Spleen (tissue), 11 donors: ENCODE measurements around the gene CEACAM20. TPM values are rescaled to one million over a fixed set of nuclear protein-coding genes. Genes with fewer than 3 reads are reported as not detected.

Source experiments
- DNase-seq: peaks from one replicate; pipeline ENCODE4 v3.0.0-alpha.2; 2020
- H3K27ac ChIP-seq, 8 donors: fragments of 200-600 bp; sonication (generic) in 7 of 8; 1 replicate in 4 of 8; 2 replicates in 4 of 8; pipeline versions ENCODE4 v1.5.0 to v1.8.0; 2016 to 2021; ENCODE audit warnings: inconsistent platforms in 4 of 8, mild to moderate bottlenecking in 4 of 8, moderate library complexity in 1 of 8
- H3K27me3 ChIP-seq, 7 donors: fragments of 200-600 bp; sonication (generic) in 6 of 7; replicated peaks in 1 of 7; 1 replicate in 4 of 7; 2 replicates in 3 of 7; pipeline versions ENCODE4 v1.5.0 to v1.8.0; 2016 to 2021; ENCODE audit warnings: inconsistent platforms in 3 of 7, mild to moderate bottlenecking in 1 of 7
- H3K36me3 ChIP-seq, 6 donors: fragments of 200-600 bp; sonication (generic) in 5 of 6; 1 replicate in 4 of 6; 2 replicates in 2 of 6; pipeline versions ENCODE4 v1.5.0 to v1.8.0; 2016 to 2021; ENCODE audit warnings: inconsistent platforms in 2 of 6
- H3K4me1 ChIP-seq, 6 donors: fragments of 200-600 bp; sonication (generic) in 5 of 6; 1 replicate in 3 of 6; 2 replicates in 3 of 6; pipeline versions ENCODE4 v1.5.0 to v1.8.0; 2016 to 2021; ENCODE audit warnings: inconsistent platforms in 3 of 6
- H3K4me3 ChIP-seq, 8 donors: fragments of 200-600 bp; sonication (generic) in 7 of 8; 1 replicate in 4 of 8; 2 replicates in 4 of 8; pipeline versions ENCODE4 v1.5.0 to v1.8.0; 2016 to 2021; ENCODE audit warnings: inconsistent platforms in 4 of 8, mild to moderate bottlenecking in 4 of 8, moderate library complexity in 2 of 8
- H3K9me3 ChIP-seq, 8 donors: fragments of 200-600 bp; sonication (generic) in 7 of 8; 1 replicate in 4 of 8; 2 replicates in 4 of 8; pipeline versions ENCODE4 v1.5.0 to v1.8.0; 2016 to 2021; ENCODE audit warnings: inconsistent platforms in 4 of 8
- CTCF ChIP-seq, 11 experiments: fragments of 200-600 bp in 7 of 11; fragments of 450-650 bp in 4 of 11; sonication (generic) in 4 of 11; IDR thresholded peaks in 8 of 11; conservative IDR thresholded peaks in 3 of 11; 1 replicate in 7 of 11; 2 replicates in 4 of 11; pipeline versions ENCODE4 v1.4.0 to v1.8.0; 2016 to 2021; ENCODE audit warnings: antibody characterized with exemption in 11 of 11, inconsistent platforms in 4 of 11, mild to moderate bottlenecking in 1 of 11
- POLR2A ChIP-seq, 3 donors: fragments of 450-650 bp; IDR thresholded peaks; one replicate each; pipeline ENCODE4 v1.5.1; 2017; ENCODE audit warnings: antibody characterized with exemption in 3 of 3, mild to moderate bottlenecking in 1 of 3
- POLR2AphosphoS5 ChIP-seq, 3 donors: sonication (generic); formaldehyde crosslinking; IDR thresholded peaks; one replicate each; pipeline ENCODE4 v1.5.1; 2017; ENCODE audit warnings: antibody characterized with exemption in 3 of 3
- WGBS, 5 donors: extraction: QIAGEN DNeasy Blood & Tissue Kit in 3 of 5; methylation state at CpG; one replicate each; pipeline versions ENCODE4 v1.1.5 to v1.1.7; 2013 to 2018; 5-methylcytosine and 5-hydroxymethylcytosine counted together
- intact Hi-C: fragments of 100-400 bp; cut with DNase I; formaldehyde crosslinking; loops from one replicate; pipeline ENCODE4 v1.15.0; 2023; ENCODE audit warnings: low total_unique reads
- polyA plus RNA-seq, 3 donors: library from polyadenylated mRNA; stranded (reverse); fragments of 200-250 nt; gene quantifications; one replicate each; pipeline ENCODE4 v1.2.1, GENCODE V29; 2013
- total RNA-seq, 7 donors: library from RNA; depleted of rRNA in 3 of 7; stranded (reverse); fragments of >200 nt in 3 of 7; fragmentation: NEBNext Ultra II Directional in 4 of 7; extraction: Animal tissue kit (Norgen Biotek cat#: 25700) in 4 of 7; gene quantifications; one replicate each; pipeline versions ENCODE4 v1.1.0 to v1.2.1, GENCODE V29; 2016 to 2021
- donor health status: healthy with polysubstance abuse.
- donor health status: DM: no; HTN: no; CAD: no; lungs with moderate emphysema.
- donor health status: DM: no; HTN: no; CAD: no.
- donor health status: Bipolar disorder and iron deficiency.
- donor health status: healthy.
- donor health status: DM: no; HTN: no; CAD: no.
- donor health status: DM: yes; HTN: yes; CAD: no.

The CEACAM20 gene
- total and polyA plus RNA-seq, 10 donors, result not detected

- Histone ChIP-seq H3K27me3 (no peaks in the 10 kb centered on the region), H3K4me1 (peaks cover 0 to 25% (median 3%) of the 10 kb centered on the region in 6 donors), H3K9me3 (peaks cover 0 to 4% (median 0%) of the 10 kb centered on the region in 8 donors), H3K36me3 (no peaks in the 10 kb centered on the region), H3K4me3 (no peak overlapping the region), H3K27ac (no peak overlapping the region)
- DNase-seq, result no peak
- WGBS, 5 donors, result 72 to 86% (median 79%) methylated on average over 8 of the region's 8 CpGs
- TF ChIP-seq POLR2A (IDR thresholded peaks at IDR 0.05), result no peak
- TF ChIP-seq POLR2AphosphoS5 (IDR thresholded peaks at IDR 0.05), result no peak
- TF ChIP-seq CTCF (IDR thresholded peaks at IDR 0.05 in 8 of 11, conservative IDR thresholded peaks at IDR 0.05 in 3 of 11), result no peak
- intact Hi-C loops, result no loop called here
Measured at GRCh38 chr19:44574186-44574950, 44.9 kb upstream of the CEACAM20 start.

GRCh38 chr19:44573627-44574026 is 44.2 kb upstream of the CEACAM20 start:
- Histone ChIP-seq H3K36me3 (no peaks in the 10 kb centered on the region), H3K4me3 (no peak overlapping the region), H3K27me3 (peaks cover 0 to 4% (median 0%) of the 10 kb centered on the region in 7 donors), H3K27ac (no peak overlapping the region), H3K9me3 (peaks cover 0 to 3% (median 0%) of the 10 kb centered on the region in 8 donors), H3K4me1 (peaks cover 0 to 25% (median 3%) of the 10 kb centered on the region in 6 donors)
- WGBS, 5 donors, result 61 to 77% (median 74%) methylated on average over 4 of the region's 4 CpGs
- intact Hi-C loops, result loop anchor here (2.0 kb wide), 1 partner anchor 83 kb away; no protein-coding TSS in a partner anchor
- TF ChIP-seq CTCF (IDR thresholded peaks at IDR 0.05 in 8 of 11, conservative IDR thresholded peaks at IDR 0.05 in 3 of 11), result no peak
- TF ChIP-seq POLR2A (IDR thresholded peaks at IDR 0.05), result no peak
- TF ChIP-seq POLR2AphosphoS5 (IDR thresholded peaks at IDR 0.05), result no peak
- no peak for DNase-seq

- TF ChIP-seq POLR2AphosphoS5 (IDR thresholded peaks at IDR 0.05) (no peak), POLR2A (IDR thresholded peaks at IDR 0.05) (no peak), CTCF (IDR thresholded peaks at IDR 0.05 in 8 of 11, conservative IDR thresholded peaks at IDR 0.05 in 3 of 11) (no peak)
- Histone ChIP-seq H3K27ac (no peak overlapping the region), H3K9me3 (no peaks in the 10 kb centered on the region), H3K4me1 (peaks cover 0 to 25% (median 3%) of the 10 kb centered on the region in 6 donors), H3K36me3 (no peaks in the 10 kb centered on the region), H3K27me3 (peaks cover 0 to 8% (median 0%) of the 10 kb centered on the region in 7 donors), H3K4me3 (no peak overlapping the region)
- intact Hi-C loops, result loop anchor here (2.0 kb wide), 1 partner anchor 84 kb away; no protein-coding TSS in a partner anchor
- 88 to 95% (median 93%) methylated on average over 4 of the region's 4 CpGs for WGBS, 5 donors
- no peak for DNase-seq
Measured at GRCh38 chr19:44573183-44573582, 43.7 kb upstream of the CEACAM20 start.

GRCh38 chr19:44572581-44572900 is 43.1 kb upstream of the CEACAM20 start:
- TF ChIP-seq POLR2AphosphoS5 (IDR thresholded peaks at IDR 0.05), result no peak
- TF ChIP-seq CTCF (IDR thresholded peaks at IDR 0.05 in 8 of 11, conservative IDR thresholded peaks at IDR 0.05 in 3 of 11), result no peak
- no peak for TF ChIP-seq POLR2A (IDR thresholded peaks at IDR 0.05)
- H3K9me3 ChIP-seq, result no peaks in the 10 kb centered on the region
- no peak overlapping the region for H3K27ac ChIP-seq
- H3K4me1 ChIP-seq, result peaks cover 0 to 25% (median 3%) of the 10 kb centered on the region in 6 donors
- no peak overlapping the region for H3K4me3 ChIP-seq
- H3K36me3 ChIP-seq, result no peaks in the 10 kb centered on the region
- H3K27me3 ChIP-seq, result peaks cover 0 to 8% (median 0%) of the 10 kb centered on the region in 7 donors
- intact Hi-C loops, result loop anchor here (2.0 kb wide), 1 partner anchor 84 kb away; no protein-coding TSS in a partner anchor
- WGBS, 5 donors, result 35 to 82% (median 55%) methylated on average over 4 of the region's 4 CpGs
- no peak for DNase-seq
